Globus pallidus (tissue), 1 donor: Measurements from ENCODE around the gene PIAS1.
"Not testable (repeated sequence)": the region's sequence is repeated elsewhere in the genome, so short reads cannot be mapped to it uniquely, and the experiment has no call there.

Experiments
- DNase-seq: peaks from one replicate; pipeline ENCODE4 v3.0.0-alpha.2; 2015; ENCODE audit warnings: low spot score

PIAS1 gene

DNA sequence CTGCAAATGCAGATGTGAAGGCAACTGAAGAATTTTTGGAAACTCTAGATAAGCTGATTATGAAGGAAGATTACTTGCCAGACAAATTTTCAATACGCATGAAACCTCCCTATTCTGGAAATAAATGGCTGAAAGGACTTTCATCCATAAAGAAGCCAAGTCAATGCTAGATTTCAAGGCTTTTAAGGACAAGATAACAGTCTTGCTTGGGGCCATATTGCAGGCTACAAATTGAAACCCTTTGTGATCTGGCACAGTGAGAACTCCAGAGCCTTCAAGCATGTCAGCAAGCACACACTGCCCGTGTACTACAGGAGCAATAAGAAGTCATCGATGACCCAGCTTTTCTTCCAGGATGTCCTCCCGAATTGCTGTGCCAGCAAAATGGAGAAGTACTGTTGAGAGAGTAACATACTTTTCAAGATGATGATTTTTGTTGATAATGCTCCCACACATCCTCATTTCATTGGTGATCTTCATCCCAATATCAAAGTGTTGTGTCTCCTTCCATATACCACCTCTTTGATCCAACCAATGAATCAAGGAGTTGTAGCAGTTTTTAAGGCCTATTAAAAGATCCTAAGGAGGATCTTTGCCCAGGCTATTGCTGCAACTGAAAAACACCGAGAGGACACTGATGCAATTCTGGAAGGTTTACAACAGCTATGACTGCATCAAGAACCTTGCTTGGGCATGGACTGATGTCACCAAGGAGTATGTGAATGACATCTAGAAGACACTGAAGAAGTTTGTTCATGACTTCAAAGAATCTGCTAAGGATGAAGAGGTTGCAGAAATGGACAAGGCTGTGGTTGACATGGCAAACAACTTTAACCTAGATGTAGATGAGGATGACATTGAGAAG lies 130.7 kb downstream of the PIAS1 start:
- DNase-seq: no peak

DNA sequence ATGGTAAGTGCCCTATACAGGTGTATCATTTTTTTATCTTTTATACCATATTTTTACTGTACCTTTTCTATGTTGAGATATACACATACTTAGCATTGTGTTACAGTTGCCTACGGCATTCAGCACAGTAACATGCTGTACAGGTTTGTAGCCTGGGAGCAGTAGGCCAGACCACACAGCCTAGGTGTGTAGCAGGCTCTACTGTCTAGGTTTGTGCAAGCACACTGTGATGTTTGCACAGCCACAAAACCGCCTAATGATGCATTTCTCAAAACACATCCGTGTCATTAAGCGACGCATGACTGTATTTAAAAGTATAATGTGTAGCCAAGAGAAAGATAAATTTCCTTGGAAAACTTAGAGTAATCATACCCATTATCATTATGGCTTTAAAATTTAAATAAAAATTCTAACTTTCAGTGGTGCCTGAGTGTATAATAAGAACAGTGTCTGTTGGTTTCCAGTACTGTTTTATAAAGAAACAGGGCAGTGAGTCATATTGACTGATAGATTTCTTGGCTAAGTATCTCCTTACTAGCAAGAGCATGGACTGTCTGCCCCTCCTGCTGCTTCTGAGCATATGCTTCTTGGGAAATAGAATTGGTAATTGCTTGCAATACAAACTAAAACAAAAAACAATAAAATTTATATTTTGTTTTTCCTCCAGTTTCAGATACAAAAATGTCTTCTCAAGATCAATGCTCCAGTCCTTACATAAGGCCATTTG lies 132.7 kb downstream of the PIAS1 start:
- DNase-seq: no peak

DNA sequence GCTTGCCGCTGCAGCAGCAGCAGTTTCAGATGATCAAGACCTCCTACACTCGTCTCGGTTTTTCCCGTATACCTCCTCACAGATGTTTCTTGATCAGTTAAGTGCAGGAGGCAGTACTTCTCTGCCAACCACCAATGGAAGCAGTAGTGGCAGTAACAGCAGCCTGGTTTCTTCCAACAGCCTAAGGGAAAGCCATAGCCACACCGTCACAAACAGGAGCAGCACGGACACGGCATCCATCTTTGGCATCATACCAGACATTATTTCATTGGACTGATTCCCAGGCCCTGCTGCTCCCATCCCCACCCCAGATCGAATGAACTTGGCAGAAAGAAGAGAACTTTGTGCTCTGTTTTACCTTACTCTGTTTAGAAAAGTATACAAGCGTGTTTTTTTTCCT lies 133.4 kb downstream of the PIAS1 start:
- DNase-seq: peak; percentile 74

DNA sequence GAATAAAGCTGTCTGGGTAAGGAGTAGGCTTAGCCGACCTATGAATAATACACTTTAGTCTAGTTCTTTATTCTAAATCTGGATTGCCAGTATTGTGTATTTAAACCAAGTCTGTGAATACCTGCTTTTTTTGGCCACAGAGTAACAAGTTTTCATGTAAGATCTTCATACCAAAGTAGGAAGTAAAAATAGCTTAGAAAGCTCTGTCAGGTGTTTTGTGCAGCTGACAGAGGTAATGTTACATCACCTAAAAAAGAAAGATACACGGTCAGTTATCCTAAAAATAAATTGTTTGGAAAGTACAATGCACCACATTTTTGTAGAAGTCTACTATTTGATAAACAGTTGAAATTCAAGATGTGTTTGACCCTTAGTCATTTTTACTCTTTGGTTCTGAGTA lies 134.5 kb downstream of the PIAS1 start:
- DNase-seq: no peak

DNA sequence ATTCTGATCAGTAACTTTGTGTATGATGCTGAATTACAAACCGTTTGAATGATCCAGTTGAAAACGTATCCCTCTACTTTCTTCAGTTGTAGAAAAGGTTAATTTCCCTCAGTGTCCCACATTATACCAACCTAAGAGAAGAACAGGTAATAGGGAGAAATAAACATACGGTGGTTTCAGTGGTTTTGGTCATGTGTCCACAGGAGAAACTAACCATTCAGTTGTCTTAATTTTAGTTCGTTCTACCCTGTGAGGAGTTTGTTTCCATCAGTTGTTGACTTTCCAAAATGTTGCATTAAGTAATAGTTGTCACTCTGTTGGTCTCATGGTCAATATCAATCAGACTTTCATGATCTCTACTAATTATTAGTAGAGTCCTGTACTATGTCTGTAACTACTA lies 135.9 kb downstream of the PIAS1 start:
- no peak for DNase-seq

DNA sequence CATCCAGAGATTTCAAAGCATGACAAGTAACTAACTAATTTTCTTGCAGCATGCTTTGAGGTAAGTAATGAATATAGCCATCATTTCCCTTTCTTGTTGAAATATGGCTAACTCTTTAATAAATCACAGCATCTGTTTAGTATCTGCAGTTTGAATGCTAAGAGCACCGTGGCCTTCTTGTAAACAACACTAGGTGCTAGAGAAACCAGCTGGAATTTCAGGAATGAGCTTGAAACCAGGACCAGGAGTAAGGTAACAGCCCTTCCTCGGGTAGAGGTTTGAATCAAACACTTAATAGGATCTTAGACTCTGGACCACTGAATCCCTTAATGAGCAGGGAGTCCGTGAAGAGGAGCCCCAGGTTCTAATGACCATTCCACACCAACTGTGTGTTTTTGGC lies 137.4 kb downstream of the PIAS1 start:
- no peak for DNase-seq

DNA sequence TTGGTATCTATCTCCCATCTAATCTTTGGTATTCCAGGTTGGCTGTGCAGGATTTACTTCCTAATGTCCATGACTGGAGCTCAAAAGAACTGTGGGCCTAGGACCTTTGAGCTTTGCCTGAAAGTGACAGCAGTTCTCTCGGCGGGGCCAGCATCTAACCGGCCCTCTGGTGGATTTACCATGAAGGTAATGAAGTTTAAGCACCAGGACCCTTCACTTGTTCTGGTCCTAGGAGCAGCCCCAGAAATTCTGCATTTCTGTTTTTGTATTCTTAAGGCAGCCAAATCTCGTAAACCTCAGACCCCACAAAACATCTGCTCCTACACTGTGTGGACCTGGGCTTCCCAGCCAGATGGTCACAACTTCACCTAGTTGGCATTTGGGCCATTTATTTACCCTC lies 138.0 kb downstream of the PIAS1 start:
- DNase-seq: no peak

DNA sequence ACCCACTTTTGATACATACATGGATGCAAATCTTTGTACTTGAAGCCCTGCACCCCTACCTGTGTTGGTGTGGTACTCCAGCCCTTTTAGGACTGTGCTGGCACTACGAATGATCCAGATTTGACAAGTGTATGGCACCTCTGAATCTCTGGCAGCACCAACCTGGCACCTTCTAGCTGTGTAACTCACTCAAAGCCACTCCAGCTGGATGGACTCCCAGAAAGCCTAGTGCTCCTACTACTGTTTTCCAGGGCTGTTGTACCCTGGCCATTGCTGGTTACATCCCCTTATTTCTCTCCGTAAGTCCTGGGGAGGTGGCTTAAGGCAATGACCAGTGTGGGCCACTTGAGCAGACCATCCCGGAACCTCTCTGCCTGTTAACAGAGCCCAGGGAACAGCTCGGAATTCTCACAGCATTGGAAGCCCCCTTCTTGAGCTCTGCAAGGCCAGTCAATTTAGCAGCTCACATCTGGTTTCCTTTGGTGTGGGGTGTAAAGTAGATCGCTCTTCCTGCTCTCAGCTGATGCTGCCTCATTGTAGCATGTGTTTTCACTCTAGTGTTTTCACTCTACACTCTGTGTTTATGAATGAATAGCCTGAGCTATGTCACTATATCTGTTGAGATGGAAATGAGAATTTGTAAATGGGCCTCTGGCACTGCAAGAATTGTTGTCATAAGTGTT lies 138.8 kb downstream of the PIAS1 start:
- DNase-seq: peak; percentile 38

DNA sequence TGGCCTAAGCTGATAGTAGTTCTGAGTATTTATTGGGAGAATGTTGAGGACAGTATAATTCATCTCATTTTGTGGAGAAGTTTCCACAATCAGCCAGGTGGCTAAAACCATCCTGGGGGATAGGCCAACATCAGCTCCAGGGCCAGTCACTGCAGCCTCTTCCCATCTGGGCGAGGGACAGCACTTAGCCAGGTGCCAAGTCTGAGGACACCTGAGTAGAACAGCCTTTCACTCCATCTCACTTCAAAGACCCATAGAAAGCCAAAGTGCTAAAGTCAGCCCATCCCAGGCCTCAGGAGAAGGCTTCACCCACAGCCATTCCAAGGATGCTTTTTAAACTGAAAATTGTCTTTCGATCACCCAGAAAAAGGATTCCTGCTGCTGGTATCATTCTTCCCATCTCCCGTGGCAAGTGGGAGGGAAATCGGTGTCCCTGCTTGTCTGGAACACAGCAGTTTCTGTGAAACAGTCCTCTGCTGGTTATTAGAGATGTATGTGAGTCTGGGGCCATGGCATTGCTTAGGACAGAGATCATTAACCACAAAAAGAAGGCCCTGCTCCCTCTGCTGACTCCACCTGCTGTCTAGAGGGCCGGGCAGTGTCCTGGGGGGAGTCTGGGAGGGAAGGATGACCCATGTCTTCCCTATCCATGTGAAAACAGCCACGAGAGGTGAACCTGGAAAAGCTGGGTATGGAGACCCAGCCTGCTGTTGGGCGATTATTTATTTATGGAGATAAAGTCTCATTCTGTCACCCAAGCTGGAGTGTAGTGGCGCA lies 141.4 kb downstream of the PIAS1 start:
- DNase-seq: no peak

DNA sequence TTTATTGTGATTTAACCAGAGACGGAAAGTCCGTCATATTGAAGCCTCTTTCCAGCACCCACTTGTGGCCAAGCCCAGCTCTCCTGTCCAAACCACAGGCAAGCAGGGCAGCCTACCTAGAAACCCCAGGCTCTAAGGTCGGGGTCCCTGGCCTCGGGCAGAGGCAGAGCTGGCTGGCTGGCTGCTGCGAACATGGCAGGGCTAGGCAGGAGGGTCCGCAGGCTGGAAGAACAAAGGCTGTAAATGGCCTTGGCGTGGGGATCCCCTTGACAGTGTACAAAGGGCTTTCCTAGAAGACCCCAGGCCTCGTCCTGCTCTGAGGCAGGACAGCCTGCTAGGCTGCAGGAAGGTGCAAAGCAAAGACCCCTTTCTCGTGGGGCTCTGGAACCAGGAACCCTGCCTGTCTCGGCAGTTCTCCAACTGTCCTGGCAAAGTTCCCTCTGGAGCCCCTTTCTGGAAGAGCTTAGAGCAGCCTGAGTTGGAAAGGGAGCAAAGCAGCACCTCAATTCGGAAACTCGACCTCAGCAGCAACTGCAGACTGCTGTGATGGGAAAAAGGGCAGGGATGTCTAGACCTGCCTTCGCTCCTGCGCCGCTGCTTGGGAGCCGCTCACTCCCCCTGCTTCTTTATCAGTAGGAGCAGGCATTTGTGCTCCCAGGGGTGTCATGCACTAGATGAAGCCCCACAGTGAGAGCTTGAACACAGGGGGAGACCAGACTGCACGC lies 142.5 kb downstream of the PIAS1 start:
- no peak for DNase-seq

DNA sequence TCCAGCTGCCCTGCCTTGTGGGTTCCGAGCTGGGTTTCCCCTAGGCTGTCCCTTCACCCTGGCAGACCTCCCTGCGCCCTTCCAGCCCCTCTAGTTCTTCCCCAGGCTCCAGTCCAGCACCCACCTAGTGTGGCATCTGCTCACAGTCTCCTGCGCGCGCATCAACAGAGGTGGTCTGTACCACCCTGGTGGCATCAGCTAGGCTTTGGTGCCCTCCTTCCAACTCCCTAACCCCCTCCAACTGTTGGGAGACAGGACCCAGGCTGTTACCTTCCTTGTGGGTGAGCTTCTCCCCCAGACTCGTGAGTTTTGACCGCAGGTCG lies 143.0 kb downstream of the PIAS1 start:
- no peak for DNase-seq

DNA sequence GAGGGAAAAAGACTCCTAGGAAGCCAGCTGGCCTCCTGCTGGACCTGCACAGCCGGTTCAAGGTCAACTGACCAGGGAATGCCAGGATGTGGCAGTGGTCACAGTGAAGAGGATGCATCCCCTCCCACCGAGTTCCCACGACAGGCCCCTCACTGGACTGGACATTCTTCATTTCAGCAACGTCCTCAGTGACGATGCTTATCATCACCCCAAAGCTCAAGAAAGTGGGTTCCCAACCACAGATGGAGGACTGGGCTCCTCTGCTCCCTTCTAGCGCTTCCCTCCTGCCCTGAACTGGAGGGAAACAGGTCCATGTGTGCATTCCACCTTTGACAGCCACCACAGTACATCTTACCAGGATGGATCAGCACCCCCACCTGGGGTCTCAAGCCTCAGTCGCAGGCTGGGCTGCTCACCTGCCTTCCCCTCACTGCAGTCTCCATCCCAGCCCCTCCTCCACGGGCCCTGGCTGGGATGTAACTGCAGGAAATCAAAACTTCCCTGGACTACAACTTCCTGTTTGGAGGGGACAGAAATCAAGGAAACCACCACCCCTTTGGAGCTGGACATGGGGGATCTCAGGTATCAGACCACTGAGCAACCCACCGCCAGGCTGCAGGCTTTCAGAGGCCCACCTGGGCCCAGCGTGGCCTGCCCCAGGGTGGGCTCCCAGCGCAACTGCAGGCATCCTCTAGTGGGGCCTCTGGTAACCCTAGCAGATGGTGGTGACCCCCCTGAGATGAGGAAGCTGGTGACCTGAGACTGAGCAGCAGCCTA lies 143.7 kb downstream of the PIAS1 start:
- no peak for DNase-seq

DNA sequence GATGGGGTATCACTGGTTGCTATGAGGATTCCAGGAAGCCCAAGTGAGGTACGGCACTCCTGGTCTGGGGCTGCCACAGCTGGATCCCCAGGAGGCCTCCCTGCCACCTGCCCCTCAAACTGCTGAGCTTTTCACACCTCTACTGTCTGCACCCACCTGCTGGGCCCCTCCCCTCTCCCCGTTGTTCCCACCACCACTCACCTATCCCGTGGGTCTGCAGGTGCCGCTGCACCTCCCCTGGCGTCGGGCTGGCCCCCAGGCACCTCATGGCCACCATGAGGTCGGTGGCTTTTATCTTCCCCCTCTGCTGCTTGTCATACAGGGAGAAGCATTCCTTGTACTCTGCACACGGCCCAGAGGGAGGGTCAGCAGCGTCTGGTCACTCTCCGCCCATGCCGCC lies 145.2 kb downstream of the PIAS1 start:
- DNase-seq: no peak

DNA sequence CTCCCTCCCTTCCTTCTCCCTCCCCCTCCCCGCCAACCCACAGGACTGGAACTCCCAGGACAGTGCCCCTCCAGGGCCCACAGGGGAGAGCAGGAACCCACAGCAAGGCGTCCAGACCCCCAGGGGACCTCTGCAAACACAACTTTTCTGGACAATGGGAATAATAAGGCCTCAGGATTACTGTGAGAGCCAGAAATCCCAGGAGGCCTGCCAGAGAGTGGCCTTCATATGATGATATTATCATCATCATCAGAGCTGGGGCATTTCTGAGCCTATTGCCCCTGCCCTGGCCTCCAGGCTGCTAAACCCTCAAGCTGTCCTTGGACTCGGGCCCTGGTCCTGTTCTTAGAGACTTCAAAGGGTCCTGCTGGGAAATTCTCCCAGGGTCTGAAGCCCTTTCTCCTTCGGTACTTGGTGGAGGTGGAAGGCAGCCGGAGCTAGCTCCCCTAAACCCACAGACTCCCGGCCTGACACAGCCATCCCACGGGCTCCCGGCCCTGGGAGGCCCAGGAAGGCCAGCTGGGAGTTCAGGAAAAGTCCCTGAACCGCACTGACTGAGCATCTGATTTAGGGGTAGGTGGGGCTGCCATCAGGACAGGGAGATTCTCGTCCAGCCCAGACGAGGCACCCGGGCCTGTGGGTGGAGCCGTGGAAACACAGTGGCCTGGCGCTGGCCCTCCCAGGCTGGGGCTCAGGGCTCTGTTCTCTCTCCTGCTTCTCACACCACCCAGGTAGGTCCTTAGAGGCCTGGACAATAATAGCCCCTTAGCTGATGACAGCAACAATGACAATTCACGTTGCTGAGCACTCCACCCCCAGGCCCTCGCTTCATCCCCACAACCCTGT lies 146.1 kb downstream of the PIAS1 start:
- DNase-seq: no peak

DNA sequence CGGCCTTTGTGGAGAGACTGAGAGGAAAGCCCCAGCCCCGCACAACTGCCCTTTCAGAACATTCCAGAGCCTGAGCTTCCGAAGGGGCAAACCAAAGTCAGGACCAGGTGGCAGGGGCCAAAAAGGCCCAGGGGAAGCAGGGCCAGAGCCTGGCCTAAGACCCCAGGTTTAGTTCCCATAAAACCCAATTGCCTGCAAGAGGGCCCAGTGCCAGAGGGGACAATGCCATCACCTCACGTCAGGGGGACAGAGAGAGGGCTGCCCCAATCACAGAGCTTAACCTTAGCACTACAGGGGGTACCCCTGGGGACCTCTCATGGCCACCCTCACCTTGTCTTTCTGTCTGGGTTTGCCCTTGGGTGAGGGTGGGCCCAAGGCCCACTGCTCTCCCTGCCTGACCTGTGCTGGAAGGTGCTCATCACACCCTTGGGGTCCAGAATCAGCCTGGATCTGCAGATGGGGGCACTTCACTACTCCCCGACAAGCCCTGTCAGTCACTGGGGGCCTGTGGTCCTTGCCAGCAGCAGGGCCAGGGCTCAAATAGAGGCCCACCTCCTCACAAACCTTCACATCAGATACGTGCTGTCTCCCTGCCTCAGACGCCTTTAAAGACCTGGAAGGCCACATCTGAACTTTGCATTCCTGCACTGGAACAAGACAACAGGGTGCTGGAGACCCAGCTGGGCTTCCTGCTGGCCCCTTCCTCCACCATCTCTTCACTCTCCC lies 147.2 kb downstream of the PIAS1 start:
- no peak for DNase-seq

DNA sequence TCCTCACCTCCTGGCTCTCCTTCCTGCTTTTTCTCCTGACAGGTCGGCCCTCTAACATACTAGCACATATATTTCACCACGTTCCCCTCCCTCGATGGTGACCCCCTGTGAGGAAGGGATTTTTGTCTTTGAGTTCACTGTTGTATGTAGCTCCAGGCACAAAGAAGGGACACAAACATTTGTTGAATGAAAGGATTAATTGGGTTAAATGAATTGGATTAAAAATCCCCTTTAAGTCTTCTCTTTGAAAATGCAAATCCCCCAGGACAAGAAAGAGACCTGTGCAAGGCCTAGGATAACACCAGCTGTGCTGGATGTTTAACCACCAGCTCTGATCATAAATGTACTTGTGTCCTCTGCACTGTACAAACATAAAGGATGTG lies 147.8 kb downstream of the PIAS1 start:
- no peak for DNase-seq

DNA sequence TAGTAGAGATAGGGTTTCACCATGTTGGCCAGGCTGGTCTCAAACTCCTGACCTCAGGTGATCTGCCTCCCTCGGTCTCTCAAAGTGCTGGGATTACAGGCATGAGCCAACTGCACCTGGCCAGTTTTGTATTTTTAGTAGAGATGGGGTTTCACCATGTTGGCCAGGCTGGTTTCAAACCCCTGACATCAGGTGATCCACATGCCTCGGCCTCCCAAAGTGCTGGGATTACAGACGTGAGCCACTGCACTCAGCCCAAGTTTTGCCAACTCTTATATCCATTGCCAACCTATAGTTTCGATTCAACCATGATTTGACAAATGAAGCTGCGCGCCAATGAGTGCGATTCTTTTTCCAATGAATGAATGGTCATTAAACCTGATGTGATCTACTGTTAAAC lies 148.9 kb downstream of the PIAS1 start:
- DNase-seq: not testable (repeated sequence)

DNA sequence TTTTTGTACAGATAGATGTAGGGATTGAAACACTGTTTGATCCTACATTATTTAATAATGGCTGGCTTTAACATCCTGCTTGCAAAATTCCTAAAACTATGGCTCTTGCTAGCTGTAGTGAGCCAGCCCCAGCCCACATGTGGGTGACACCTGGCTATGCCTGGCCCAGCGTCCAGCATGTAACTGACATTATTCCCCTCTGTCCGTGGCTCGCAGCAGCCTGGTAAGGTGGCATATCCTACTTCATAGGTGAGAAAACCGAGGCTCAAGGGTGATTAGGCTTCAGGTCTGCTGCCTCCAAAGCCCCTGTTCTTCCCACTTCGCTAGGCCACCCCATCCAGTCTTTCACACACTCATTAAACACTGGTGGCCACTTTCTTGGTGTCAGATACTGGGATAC lies 149.4 kb downstream of the PIAS1 start:
- DNase-seq: no peak

DNA sequence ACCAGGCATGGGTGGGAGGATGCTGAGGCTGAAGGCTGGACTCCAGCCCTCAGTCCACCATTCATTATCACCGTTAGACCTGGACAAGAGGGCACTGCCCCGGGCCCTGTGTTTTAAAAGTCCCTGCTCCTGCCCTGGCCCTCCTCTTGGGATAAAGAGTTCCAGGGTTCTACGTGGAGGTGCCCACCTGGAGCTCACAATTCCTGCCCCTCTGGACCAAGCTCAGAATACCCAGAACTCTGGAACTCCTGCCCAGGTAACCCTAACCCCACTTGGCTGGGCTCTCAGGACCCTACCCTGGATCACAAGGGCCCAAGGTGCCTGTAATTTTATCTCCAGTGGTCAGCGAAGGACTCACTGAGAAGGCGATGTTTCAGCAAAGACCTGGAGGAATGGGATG lies 149.8 kb downstream of the PIAS1 start:
- DNase-seq: no peak
